Neural progenitor cell (in vitro differentiated cells): Measurements from ENCODE around the gene RNF213. TPM values are rescaled to one million over a fixed set of nuclear protein-coding genes. Genes with fewer than 3 reads are reported as not detected.

Experiments
- DNase-seq: peaks from one replicate; pipeline ENCODE4 v3.0.0-alpha.2; 2016; ENCODE audit warnings: low spot score
- H2AFZ ChIP-seq: fragments of 200-600 bp; sonication (generic); replicated peaks from 2 replicates; pipeline ENCODE4 v1.6.1; 2016; ENCODE audit warnings: antibody characterized with exemption
- H3F3A ChIP-seq: fragments of 200-600 bp; sonication (generic); 2 replicates; pipeline ENCODE4 v1.6.1; 2016; ENCODE audit warnings: antibody characterized with exemption, low read depth
- H3K27ac ChIP-seq: fragments of 200-600 bp; sonication (generic); 2 replicates; pipeline ENCODE4 v1.5.1; 2016; ENCODE audit warnings: mild to moderate bottlenecking
- H3K27me3 ChIP-seq: fragments of 200-600 bp; sonication (generic); 2 replicates; pipeline ENCODE4 v1.6.1; 2016; ENCODE audit warnings: mild to moderate bottlenecking, moderate library complexity
- H3K36me3 ChIP-seq: fragments of 200-600 bp; sonication (generic); 2 replicates; pipeline ENCODE4 v1.5.1; 2016
- H3K4me1 ChIP-seq: fragments of 200-600 bp; sonication (generic); 2 replicates; pipeline ENCODE4 v1.6.1; 2016; ENCODE audit warnings: mixed run types
- H3K4me2 ChIP-seq: fragments of 200-600 bp; sonication (generic); 2 replicates; pipeline ENCODE4 v1.6.1; 2016
- H3K4me3 ChIP-seq: fragments of 200-600 bp; sonication (generic); 2 replicates; pipeline ENCODE4 v1.5.1; 2016
- H3K79me2 ChIP-seq: fragments of 200-600 bp; sonication (generic); 2 replicates; pipeline ENCODE4 v1.6.1; 2016; ENCODE audit warnings: low read depth
- H3K9ac ChIP-seq: fragments of 200-600 bp; sonication (generic); 2 replicates; pipeline ENCODE4 v1.6.1; 2016
- H3K9me3 ChIP-seq: fragments of 200-600 bp; sonication (generic); 2 replicates; pipeline ENCODE4 v1.5.1; 2016; ENCODE audit warnings: low read depth
- H4K20me1 ChIP-seq: fragments of 200-600 bp; sonication (generic); 2 replicates; pipeline ENCODE4 v1.6.1; 2016; ENCODE audit warnings: low read depth
- H3K27ac Mint-ChIP-seq: 3 replicates; pipeline ENCODE4 v1.8.0; 2021; ENCODE audit warnings: mixed read lengths
- H3K27me3 Mint-ChIP-seq: 2 replicates; pipeline ENCODE4 v1.8.0; 2022; ENCODE audit warnings: low read depth, mild to moderate bottlenecking, inconsistent platforms, moderate library complexity, mixed read lengths; ENCODE audit not compliant: insufficient read depth
- H3K36me3 Mint-ChIP-seq: 3 replicates; pipeline ENCODE4 v1.8.0; 2021; ENCODE audit warnings: mixed read lengths
- H3K4me1 Mint-ChIP-seq: 3 replicates; pipeline ENCODE4 v1.8.0; 2021; ENCODE audit warnings: mixed read lengths
- H3K4me3 Mint-ChIP-seq: 3 replicates; pipeline ENCODE4 v1.8.0; 2021; ENCODE audit warnings: mild to moderate bottlenecking, moderate library complexity, mixed read lengths
- H3K9me3 Mint-ChIP-seq: 3 replicates; pipeline ENCODE4 v1.8.0; 2020; ENCODE audit warnings: mixed read lengths
- EZH2 ChIP-seq: fragments of 200-600 bp; sonication (generic); IDR thresholded peaks from 2 replicates; pipeline ENCODE4 v1.6.1; 2017; ENCODE audit warnings: antibody characterized with exemption, mild to moderate bottlenecking, moderate library complexity
- EZH2phosphoT487 ChIP-seq: fragments of 200-600 bp; sonication (generic); IDR thresholded peaks from 2 replicates; pipeline ENCODE4 v1.6.1; 2017; ENCODE audit warnings: antibody characterized with exemption
- total RNA-seq: library from RNA; depleted of rRNA; stranded (reverse); fragments of >200 nt; gene quantifications from 2 replicates; pipeline ENCODE4 v1.2.3, GENCODE V29; 2015; ENCODE audit warnings: low replicate concordance
- TF ChIP-seq, protein P1 (sequence below): fragments of 200-600 bp; sonication (generic); IDR thresholded peaks from 2 replicates; pipeline ENCODE4 v1.5.1; 2017; ENCODE audit warnings: antibody characterized with exemption, mild to moderate bottlenecking

Gene RNF213
- total RNA-seq, 1 donor from 2014 or later: 19.8 TPM

DNA sequence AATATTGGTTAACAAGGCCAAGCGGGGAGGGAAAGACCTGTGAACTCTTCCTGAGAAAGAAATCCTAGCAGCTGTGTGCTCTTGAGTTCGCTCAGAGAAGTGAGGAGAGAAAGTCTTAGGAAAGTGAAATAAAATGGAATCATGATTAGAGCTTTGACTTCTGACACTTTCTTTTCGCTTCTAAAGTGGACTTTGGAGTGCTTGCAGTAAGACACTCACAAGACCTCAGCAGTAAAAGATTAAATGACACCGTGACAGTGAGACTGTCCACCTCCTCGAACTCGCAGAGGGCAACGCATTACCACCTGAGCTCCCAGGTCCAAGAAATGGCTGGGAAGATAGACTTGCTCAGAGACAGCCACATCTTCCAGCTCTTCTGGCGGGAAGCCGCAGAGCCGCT lies 71.2 kb downstream of the RNF213 start:
- Histone ChIP-seq H3K4me3 (no peak overlapping the region), H3K27me3 (no peaks in the 10 kb centered on the region), H3K4me2 (no peak overlapping the region), H3K79me2 (no peaks in the 10 kb centered on the region), H3K4me1 (no peaks in the 10 kb centered on the region), H4K20me1 (no peaks in the 10 kb centered on the region), H2AFZ (no peak overlapping the region), H3K36me3 (no peaks in the 10 kb centered on the region), H3K9ac (no peak overlapping the region), H3K27ac (no peak overlapping the region), H3K9me3 (no peaks in the 10 kb centered on the region), H3F3A (no peaks in the 10 kb centered on the region)
- no peak for TF ChIP-seq EZH2
- TF ChIP-seq, protein P1, sequence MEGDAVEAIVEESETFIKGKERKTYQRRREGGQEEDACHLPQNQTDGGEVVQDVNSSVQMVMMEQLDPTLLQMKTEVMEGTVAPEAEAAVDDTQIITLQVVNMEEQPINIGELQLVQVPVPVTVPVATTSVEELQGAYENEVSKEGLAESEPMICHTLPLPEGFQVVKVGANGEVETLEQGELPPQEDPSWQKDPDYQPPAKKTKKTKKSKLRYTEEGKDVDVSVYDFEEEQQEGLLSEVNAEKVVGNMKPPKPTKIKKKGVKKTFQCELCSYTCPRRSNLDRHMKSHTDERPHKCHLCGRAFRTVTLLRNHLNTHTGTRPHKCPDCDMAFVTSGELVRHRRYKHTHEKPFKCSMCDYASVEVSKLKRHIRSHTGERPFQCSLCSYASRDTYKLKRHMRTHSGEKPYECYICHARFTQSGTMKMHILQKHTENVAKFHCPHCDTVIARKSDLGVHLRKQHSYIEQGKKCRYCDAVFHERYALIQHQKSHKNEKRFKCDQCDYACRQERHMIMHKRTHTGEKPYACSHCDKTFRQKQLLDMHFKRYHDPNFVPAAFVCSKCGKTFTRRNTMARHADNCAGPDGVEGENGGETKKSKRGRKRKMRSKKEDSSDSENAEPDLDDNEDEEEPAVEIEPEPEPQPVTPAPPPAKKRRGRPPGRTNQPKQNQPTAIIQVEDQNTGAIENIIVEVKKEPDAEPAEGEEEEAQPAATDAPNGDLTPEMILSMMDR: no peak
- TF ChIP-seq EZH2phosphoT487: no peak
- Mint-ChIP-seq H3K27ac (no peak overlapping the region), H3K4me3 (no peak overlapping the region), H3K27me3 (peaks cover 5% of the 10 kb centered on the region), H3K36me3 (peaks cover 37% of the 10 kb centered on the region), H3K9me3 (no peaks in the 10 kb centered on the region), H3K4me1 (no peaks in the 10 kb centered on the region)
- DNase-seq: no peak

DNA sequence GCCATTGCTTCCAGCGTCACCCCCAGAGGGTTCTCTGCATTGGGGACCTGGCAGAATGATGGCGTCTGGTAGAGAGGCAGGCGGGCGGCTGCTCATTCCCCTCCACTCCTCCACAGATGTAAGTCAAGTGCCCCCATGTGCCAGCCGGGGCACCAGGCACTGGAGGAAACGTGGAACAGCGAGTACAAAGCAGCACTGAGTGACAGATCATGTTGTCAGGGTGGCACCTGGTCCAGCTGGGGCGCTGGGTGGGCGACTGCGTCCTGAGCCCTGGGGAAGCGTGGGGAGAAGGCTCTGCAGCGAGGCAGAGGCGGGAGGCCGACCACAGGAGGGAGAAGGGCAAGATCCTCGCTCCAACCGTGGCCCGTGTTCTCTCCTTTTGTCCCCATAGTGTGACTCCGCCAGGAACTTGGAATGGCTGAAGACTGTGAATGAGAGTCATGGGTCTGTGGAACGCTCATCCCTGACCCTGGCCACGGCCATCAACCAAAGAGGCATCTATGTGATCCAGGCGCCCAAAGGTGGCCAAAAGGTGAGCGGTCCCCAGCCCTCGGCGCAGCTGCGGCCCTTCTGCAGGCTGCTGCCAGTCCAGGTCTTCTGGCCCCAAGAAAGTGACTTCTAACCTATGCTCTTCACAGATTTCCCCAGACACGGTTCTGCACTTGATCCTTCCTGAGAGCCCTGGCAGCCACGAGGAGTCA lies 76.7 kb downstream of the RNF213 start:
- no peak overlapping the region for H3K4me3 ChIP-seq
- H3K27me3 Mint-ChIP-seq: peaks cover 2% of the 10 kb centered on the region
- no peaks in the 10 kb centered on the region for H3F3A ChIP-seq
- no peaks in the 10 kb centered on the region for H3K4me1 Mint-ChIP-seq
- H3K4me3 Mint-ChIP-seq: no peak overlapping the region
- H3K9me3 ChIP-seq: no peaks in the 10 kb centered on the region
- TF ChIP-seq, protein P1: no peak
- TF ChIP-seq EZH2 (no peak), EZH2phosphoT487 (no peak)
- no peak overlapping the region for H3K27ac ChIP-seq
- H3K36me3 Mint-ChIP-seq: peaks cover 15% of the 10 kb centered on the region
- no peaks in the 10 kb centered on the region for H4K20me1 ChIP-seq
- H2AFZ ChIP-seq: no peak overlapping the region
- DNase-seq: no peak
- no peaks in the 10 kb centered on the region for H3K79me2 ChIP-seq
- H3K27ac Mint-ChIP-seq: no peak overlapping the region
- no peak overlapping the region for H3K4me2 ChIP-seq
- H3K9ac ChIP-seq: no peak overlapping the region
- H3K4me1 ChIP-seq: no peaks in the 10 kb centered on the region
- H3K27me3 ChIP-seq: no peaks in the 10 kb centered on the region
- H3K9me3 Mint-ChIP-seq: no peaks in the 10 kb centered on the region
- no peaks in the 10 kb centered on the region for H3K36me3 ChIP-seq

DNA sequence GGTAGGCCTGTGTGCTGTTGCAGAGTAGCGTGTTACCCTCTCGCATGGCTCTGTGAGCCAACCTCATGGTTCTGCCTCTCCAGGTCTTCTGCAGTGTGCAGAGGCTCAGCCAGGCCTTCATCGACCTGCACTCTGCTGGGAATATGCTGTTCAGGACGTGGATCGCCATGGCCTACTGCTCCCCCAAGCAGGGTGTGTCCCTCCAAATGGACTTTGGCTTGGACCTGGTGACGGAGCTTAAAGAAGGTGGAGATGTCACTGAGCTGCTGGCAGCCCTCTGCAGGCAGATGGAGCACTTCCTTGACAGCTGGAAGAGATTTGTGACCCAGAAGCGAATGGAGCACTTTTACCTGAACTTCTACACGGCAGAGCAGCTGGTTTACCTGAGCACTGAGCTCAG lies 78.5 kb downstream of the RNF213 start:
- Mint-ChIP-seq H3K27ac (no peak overlapping the region), H3K9me3 (no peaks in the 10 kb centered on the region), H3K4me3 (no peak overlapping the region), H3K36me3 (peaks cover 18% of the 10 kb centered on the region), H3K27me3 (no peaks in the 10 kb centered on the region), H3K4me1 (no peaks in the 10 kb centered on the region)
- Histone ChIP-seq H3K27ac (no peak overlapping the region), H3K4me1 (no peaks in the 10 kb centered on the region), H3K27me3 (no peaks in the 10 kb centered on the region), H3F3A (no peaks in the 10 kb centered on the region), H3K36me3 (no peaks in the 10 kb centered on the region), H3K79me2 (no peaks in the 10 kb centered on the region), H3K9me3 (no peaks in the 10 kb centered on the region), H3K4me2 (no peak overlapping the region), H4K20me1 (no peaks in the 10 kb centered on the region), H3K9ac (no peak overlapping the region), H3K4me3 (no peak overlapping the region), H2AFZ (no peak overlapping the region)
- no peak for DNase-seq
- no peak for TF ChIP-seq EZH2phosphoT487
- TF ChIP-seq, protein P1: no peak
- no peak for TF ChIP-seq EZH2
